HG03342 (cell line): ENCODE results near the gene FAM163B.
A peak's percentile ranks its signal among the peaks of the same experiment; 100 is the strongest.
"Not testable (repeated sequence)": the region's sequence is repeated elsewhere in the genome, so short reads cannot be mapped to it uniquely, and the experiment has no call there.

Experiments used
- ATAC-seq: cut with Tn5 transposase; IDR thresholded peaks from one replicate; pipeline ENCODE4 v1.9.1; 2021; ENCODE audit warnings: mild to moderate bottlenecking, moderate library complexity; ENCODE audit not compliant: unreplicated experiment

The FAM163B gene

DNA sequence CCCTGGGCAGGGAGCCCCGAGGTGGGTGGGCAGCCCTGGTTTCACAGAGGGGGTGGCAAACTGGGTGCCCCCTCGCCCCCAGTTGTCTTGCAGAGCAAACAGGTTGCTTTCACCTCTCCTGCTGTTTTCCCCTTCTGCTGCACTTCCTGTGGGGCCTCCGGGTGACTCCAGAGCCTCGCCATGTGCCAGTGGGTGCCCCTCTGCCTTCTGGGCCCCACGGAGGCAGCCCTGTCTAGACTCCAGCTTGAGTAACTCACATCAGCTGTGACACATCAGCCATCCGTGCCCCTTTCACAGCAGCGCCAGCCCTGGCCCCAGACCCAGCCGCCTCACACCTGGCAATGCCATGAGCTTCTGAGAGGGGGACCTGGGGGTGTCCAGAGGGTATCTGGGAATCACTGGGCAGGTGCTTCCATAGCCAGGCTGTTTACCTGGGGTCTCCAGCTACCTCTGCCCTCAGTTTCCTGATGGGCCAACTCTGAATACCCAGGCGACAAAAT is 37.7 kb downstream of the FAM163B start:
- no peak for ATAC-seq

DNA sequence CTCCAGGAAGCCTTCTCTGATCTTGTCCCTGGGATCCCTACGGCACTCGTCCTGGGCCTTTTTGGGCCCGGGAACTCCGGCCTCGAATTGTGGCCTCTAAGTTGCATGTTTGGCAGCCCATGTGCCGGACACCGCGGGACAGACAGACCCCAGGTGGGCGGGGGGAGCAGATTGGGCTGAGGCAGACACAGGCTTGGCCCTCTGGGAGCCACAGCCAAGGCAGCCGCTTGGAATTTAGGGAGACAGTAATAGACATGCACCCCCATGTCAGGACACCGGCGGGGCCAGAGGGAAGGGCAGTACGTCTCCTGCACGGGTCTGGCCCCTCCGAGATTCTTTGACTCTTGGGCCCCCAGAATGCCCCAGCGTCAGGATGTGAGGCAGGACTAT is 38.5 kb downstream of the FAM163B start:
- no peak for ATAC-seq

DNA sequence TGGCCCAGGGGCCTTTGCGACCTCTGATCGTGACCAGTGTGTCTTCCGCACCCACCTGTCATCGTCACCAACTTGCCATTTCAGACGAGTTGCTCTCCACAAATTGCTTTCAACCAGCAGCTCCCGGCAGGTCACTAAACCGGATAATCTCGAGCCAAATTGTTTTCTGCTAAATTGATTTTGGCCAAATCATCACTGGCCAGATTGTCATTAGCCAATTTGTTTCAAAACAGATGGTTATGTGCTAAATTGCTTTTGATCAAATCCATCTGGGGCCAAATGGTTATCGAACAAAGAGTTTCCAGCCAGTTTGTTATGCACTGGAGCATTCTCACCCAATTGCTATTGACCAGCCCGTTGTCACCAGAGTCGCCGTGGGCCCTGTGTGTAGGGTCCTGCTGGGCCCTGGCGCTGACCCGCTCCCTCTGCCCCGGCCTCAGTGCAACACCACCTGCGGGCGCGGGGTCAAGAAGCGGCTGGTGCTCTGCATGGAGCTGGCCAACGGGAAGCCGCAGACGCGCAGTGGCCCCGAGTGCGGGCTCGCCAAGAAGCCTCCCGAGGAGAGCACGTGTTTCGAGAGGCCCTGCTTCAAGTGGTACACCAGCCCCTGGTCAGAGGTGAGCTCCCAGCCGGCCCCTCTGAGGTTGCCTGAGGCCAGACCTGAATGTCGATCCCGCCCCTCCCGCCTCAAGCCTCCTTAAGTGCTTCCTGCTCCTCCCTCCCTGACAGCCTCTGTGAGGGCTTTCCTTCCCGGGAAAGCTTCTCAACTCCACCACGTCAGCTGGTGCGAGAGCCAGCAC is 39.1 kb downstream of the FAM163B start:
- no peak for ATAC-seq

DNA sequence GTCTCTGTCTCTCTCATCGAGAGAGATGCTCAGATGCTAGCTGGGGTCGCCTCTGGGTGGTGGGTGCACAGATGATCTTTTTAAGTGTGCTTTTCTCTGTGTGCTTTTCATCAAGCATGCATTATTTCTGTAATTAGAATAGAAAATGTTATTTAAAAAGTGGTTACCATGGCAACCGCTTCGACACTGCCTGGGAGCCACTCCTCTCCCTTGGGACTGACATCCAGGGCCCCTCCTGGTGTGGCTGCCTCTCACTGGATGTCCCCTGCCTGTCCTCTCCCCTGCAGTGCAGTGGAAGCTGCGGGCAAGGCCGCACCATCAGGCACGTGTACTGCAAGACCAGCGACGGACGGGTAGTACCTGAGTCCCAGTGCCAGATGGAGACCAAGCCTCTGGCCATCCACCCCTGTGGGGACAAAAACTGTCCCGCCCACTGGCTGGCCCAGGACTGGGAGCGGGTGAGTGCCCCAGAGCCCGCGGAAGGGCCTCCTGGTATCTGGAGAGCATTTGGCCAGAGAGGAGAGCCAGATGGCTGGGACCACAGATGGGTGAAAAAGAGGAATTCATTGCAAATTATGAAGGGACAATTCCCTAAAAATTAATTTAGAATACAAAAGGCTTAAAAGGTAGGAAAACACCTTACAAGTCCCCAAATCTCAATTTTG is 39.9 kb downstream of the FAM163B start:
- no peak for ATAC-seq

DNA sequence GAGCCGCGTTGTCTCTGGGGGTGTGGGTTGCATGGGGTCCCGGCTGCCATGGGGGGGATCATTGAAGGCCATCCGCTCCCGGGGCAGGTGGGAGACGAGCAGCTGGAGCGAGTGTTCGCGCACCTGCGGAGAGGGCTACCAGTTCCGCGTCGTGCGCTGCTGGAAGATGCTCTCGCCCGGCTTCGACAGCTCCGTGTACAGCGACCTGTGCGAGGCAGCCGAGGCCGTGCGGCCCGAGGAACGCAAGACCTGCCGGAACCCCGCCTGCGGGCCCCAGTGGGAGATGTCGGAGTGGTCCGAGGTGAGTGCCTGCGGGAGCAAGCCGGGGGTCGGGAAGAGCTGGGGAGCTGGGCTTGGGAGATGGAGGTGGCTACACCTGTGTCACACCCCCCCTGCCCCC is 41.0 kb downstream of the FAM163B start:
- ATAC-seq, result no peak

DNA sequence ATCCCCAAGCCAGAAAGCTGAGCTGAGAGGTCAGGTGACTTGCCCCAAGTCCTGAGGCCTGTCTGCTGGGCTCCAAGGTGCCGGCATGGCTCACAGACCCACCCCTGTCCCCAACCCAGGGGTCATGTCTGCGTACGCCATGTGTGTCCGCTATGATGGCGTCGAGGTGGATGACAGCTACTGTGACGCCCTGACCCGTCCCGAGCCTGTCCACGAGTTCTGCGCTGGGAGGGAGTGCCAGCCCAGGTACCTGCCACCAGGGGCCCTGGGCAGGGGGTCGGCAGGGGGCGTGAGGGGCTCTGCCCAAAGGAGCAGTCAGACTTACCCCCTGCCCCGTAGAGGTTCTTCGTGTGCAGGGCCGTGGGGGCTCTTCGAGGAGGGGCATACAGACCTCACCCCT is 42.4 kb downstream of the FAM163B start:
- ATAC-seq, result no peak

DNA sequence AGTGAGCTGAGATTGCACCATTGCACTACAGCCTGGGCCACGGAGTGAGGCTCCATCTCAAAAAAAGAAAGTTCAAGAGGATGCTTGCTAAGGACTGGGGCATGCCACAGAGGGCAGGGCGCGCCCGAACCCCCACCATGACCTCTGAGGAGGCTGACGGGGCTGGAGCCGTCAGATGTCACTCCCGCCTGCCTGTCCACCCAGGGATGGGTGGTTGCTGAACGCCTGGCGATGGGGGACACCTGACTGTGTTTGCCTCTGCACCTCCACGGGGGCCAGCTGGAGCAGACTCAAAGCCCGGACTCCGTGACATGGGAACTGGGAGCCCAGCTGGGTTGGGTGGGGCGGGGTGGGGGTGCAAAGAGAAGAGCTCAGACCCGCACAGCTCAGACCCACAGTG is 42.8 kb downstream of the FAM163B start:
- ATAC-seq, result no peak

DNA sequence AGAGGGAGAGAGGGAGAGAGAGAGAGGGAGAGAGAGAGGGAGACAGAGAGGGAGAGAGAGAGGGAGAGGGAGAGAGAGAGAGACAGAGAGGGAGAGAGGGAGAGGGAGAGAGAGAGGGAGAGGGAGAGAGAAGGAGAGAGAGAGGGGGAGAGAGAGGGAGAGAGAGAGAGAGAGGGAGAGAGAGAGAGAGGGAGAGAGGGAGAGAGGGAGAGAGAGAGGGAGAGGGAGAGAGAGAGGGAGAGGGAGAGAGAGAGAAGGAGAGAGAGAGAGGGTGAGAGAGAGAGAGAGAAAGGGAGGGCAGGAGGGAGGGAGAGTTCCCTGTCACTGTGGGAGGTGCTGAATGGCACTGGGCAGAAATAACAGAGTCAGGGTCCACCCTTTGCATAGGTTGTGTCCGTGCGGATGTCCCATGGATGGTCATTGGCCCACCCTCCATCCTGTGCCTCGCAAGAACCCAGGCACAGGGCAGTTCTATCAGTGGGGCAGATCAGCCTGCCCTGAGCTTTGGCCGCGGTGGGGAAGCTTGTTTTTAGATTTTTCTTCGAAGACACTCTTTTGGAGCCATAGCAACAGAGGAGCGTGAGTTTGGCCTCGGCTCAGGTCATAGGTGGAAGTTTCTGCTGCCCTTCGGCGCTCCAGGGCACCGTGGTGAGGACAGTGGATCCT is 44.6 kb downstream of the FAM163B start:
- ATAC-seq, result no peak

DNA sequence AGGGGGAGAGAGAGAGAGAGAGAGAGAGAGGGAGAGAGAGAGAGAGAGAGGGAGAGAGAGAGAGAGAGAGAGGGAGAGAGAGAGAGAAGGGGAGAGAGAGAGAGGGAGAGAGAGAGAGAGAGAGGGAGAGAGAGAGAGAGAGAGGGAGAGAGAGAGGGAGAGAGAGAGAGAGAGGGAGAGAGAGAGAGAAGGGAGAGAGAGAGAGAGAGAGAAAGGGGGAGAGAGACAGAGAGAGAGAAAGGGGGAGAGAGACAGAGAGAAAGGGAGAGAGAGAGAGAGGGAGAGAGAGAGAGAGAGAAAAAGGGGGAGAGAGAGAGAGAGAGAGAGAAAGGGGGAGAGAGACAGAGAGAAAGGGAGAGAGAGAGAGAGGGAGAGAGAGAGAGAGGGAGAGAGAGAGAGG is 45.4 kb downstream of the FAM163B start:
- ATAC-seq, result not testable (repeated sequence)

DNA sequence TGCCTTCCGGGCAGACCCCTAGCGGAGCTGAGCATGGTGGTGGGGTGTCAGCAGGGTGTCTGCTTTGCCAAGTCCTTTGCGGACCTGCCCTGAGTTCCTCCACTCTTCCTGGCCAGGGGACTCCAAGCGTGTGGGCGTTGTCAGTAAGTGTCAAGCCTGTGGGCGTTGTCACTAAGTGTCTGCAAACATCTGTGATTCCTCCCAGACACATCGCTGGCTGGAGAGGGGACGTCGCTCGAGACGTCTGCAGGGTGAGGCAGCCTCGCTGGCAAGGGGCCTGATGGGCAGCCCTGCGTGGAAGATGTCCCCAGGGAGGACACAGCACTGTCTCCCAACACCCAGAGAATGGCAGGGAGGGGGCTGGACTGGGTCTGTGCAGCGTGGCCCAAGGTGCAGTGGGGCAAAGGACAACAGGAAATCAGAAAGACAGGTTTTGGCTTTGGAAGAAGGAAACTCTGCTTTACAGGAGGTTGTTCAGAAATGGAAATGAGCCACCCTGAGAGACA is 45.8 kb downstream of the FAM163B start:
- ATAC-seq, result no peak

DNA sequence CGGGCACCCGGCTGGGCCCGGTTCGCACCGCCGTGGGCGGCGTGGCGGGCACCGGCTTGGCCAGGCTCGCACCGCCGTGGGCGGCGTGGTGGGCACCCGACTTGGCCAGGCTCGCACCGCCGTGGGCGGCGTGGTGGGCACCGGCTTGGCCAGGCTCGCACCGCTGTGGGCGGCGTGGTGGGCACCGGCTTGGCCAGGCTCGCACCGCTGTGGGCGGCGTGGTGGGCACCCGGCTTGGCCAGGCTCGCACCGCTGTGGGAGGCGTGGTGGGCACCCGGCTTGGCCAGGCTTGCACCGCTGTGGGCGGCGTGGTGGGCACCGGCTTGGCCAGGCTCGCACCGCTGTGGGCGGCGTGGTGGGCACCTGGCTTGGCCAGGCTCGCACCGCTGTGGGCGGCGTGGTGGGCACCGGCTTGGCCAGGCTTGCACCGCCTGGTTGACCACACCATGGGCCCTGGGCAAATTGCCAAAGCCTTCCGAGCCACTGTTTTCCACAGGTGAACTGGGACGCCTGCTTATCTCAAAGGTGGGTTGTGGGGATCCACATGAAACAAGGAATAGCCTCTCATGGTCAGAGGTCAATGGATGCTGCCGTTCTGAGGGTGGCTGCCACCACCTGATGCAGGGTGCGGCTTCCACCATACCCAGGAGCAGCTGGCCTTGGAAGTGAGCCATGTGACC is 46.4 kb downstream of the FAM163B start:
- ATAC-seq, result no peak

DNA sequence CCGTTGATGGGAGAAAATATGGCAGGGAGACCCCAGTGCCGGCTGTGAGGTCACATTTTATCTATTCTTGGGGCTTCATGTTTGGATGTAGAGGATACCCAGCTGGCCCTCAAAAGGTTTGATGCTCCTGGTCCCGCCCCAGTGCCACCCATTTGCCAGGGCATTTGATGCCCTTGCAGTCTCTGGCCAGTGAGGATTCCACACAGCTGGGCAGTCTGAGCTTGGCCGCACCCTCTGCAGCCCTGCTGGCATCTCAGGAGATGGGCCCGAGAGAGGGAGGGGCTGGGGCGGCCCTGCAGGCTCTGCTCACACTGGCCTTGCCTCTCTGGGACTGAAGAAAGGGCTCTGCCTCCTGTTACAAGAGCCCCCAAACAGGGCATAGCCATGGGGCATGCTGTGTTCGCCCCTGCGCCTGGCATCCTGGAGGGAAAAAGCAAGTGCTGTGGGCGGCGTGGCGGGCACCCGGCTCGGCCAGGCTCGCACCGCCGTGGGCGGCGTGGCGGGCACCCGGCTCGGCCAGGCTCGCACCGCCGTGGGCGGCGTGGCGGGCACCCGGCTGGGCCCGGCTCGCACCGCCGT is 47.1 kb downstream of the FAM163B start:
- no peak for ATAC-seq

DNA sequence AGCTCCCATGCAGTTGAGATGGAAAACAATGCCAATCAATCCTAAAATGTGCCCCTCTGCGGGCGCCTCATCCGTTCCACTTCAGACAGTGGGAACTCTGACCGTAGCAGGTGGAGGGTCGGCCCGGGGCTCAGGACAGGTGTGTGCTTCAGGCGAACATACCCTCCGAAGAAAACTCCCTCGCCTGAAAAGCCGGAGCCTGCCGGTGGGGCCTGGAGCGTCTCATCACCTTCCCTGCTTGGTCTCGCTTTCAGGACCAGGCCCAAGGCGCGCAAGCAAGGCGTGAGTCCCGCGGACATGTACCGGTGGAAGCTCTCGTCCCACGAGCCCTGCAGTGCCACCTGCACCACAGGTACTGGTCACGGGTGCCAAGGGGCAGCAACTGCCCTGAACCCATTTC is 48.2 kb downstream of the FAM163B start:
- no peak for ATAC-seq

DNA sequence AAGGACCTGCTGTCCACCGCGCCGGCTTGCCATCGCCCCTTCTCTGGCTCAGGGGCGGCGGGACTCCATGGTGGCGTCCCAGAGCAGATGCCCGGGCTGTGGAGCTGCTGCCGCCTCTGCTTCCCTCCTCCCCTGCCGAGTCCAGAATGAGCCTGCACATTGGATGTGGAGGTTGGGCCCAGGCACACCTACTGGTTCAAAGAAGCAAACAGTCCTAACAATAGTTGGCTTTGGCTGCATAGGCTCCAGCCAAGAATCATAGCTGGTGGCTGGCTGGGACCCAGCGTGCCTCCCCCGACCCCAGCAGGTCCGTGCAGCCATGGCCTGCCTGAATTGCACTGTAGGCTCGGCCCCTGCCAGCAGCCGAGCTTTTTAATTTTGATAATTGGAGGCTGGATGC is 48.9 kb downstream of the FAM163B start:
- no peak for ATAC-seq

DNA sequence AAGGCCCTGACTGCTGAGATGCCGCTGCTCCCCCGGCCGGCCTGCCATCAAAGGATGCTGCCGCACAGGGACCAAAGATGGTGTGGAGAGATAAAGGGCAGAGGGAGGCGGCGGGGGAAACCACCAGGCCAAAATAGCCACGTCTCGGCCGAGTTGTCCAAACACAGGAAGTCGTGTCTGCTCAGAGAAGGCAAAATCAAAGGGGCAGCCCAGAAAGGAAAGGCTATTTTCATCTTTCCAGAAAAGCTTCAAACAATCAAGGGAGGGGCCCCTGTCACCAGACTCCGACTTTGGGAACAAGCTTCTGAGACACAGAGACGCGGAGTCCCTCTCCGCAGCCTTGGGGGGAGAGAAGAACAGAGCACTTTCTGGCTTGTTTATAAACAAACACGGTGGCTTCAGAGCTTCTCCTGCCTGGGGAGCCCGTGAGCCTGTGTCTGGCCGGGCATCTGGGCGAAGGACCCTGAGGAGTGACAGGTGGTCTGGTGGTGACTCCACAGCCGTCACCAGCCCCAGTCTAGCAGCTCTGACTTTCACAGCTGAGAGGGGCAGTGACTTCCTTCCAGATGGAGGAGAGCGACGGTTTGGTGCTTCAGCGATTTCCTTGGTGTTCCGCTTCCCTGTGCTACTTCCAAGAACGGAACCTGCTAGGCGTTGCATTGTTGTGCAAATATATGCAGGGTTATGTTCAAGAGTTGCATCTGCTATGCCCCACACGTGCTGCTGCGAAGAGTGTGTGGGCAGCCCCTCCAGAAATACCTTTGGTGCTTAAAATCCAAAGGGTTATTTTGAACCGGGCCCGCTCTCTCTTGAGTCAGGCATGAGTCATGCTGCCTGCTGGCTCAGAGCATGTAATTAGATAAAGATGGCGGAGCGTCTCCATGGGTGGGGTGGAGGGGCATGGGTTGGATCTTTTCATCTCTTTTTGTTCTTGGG is 50.7 kb downstream of the FAM163B start:
- peak; percentile 50 for ATAC-seq

DNA sequence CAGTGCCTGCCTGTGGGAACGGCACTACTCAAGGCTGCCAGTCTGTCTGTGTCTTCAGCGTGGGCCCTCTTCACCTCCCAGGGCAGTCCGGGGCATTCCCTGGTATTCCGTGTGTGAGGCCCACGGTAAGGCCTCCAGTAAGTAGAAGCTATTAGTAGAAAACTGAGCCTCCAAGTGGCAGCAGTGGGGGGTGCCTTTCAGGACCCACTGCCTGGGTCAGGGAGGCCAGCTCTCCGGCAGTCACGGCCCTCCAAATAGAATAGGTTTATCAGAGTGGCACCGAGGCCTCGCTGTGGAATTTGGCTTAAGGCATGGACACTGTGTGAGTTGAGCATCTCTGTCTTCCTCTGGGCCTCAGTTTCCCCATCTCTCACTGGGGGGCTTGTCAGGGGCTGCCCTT is 51.6 kb downstream of the FAM163B start:
- ATAC-seq, result no peak

DNA sequence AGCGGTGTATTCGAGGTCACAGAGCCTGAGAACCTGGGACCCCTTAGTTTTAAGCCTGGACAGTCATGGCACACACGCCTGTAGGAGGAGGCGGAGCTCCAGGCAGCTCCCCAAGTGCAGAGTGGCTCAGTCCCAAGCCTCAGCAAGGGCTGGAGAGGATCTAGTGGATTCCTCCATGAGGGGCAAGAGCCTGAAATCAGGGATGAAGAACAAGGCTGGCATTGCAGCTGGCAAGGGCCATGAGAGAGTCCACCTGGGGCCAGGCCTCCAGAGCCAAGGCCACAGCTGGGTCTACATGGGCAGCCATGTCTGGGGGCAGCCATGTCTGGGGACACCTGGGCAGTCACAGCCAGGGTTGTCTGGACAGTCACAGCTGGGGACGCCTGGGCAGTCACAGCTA is 52.8 kb downstream of the FAM163B start:
- ATAC-seq, result no peak

DNA sequence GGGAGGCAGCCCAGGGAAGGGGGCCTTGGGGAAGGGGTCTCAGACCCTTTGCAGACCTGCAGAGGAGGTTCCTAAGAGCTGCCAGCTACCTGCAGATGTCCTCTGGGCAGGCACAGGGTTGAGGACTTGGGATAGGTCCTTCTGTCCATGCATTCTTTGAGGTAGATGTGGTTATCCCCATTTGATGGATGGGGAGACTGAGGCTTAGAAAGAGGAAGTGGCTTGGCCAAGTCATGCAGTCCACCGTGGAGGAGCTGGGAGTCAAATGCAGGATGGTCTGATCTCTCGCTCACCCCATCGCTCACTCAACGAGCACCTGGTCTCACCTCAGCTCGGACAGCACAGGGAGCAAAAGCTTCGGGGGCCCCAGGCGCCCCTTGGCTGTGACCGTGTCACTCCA is 54.5 kb downstream of the FAM163B start:
- no peak for ATAC-seq

DNA sequence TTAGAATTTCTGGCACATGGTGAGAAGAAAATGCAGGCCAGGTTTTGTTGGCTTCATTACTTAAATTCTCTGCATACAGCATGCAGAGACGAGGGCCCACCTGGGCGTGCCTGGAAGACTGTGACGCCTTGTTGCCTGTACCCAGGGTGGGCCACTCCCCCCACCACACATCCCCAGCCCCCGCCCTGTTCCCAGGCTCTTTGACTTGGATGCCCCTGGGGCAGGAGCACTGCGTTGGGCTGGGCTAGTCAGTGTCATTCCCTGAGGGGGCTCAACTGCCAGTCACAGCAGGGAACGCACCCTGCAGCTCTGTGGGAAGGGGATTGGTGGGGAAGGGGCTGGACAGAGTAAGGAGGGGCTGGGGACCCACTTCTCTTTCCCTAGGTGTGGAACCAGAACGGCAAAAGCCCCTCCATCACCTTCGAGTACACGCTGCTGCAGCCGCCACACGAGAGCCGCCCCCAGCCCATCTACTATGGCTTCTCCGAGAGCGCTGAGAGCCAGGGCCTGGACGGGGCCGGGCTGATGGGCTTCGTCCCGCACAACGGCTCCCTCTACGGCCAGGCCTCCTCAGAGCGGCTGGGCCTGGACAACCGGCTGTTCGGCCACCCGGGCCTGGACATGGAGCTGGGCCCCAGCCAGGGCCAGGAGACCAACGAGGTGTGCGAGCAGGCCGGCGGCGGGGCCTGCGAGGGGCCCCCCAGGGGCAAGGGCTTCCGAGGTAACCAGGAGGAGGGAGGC is 55.0 kb downstream of the FAM163B start:
- ATAC-seq, result no peak
